ENCODE results near the gene ZBBX.
"Not testable (repeated sequence)": the region's sequence is repeated elsewhere in the genome, so short reads cannot be mapped to it uniquely, and the experiment has no call there.

Gene ZBBX

GRCh38 chr3:167380004-167380689 lies at the start of gene ZBBX:
Gene ZBBX, minus strand, starts transcription at chr3:167380297. Its CDS starts 7,396 bp downstream, at chr3:167372901.
- TF ChIP-seq CTCF (IDR thresholded peaks at IDR 0.05; ENCODE audit: low read depth, low read length, missing control alignments), result peak; percentile 88
- H3K4me3 ChIP-seq (replicated peaks; ENCODE audit: low read depth, low read length), result peak within 1 kb of the TSS; percentile 33
- peak; percentile 46 for DNase-seq (ENCODE audit: extremely low read depth, low read depth)

GRCh38 chr3:167426962-167427361 lies 46.9 kb upstream of the ZBBX start:
- not testable (repeated sequence) for H3K4me3 ChIP-seq (replicated peaks; ENCODE audit: low read depth, low read length); DNase-seq (ENCODE audit: extremely low read depth, low read depth)

GRCh38 chr3:167422396-167422795 lies 42.3 kb upstream of the ZBBX start:
- H3K4me3 ChIP-seq (replicated peaks; ENCODE audit: low read depth, low read length); DNase-seq (ENCODE audit: extremely low read depth, low read depth): not testable (repeated sequence)

GRCh38 chr3:167409611-167410010 lies 29.5 kb upstream of the ZBBX start:
- no peak overlapping the region for H3K4me3 ChIP-seq (replicated peaks; ENCODE audit: low read depth, low read length)
- TF ChIP-seq CTCF (IDR thresholded peaks at IDR 0.05; ENCODE audit: low read depth, low read length, missing control alignments), result no peak
- DNase-seq (ENCODE audit: extremely low read depth, low read depth), result no peak

- no peak overlapping the region for H3K4me3 ChIP-seq (replicated peaks; ENCODE audit: low read depth, low read length)
- TF ChIP-seq CTCF (IDR thresholded peaks at IDR 0.05; ENCODE audit: low read depth, low read length, missing control alignments), result no peak
- DNase-seq (ENCODE audit: extremely low read depth, low read depth), result no peak
These were observed 26.9 kb upstream of the ZBBX start for GRCh38 chr3:167406876-167407492.

- no peak for TF ChIP-seq CTCF (IDR thresholded peaks at IDR 0.05; ENCODE audit: low read depth, low read length, missing control alignments)
- no peak for DNase-seq (ENCODE audit: extremely low read depth, low read depth)
- H3K4me3 ChIP-seq (replicated peaks; ENCODE audit: low read depth, low read length), result no peak overlapping the region
These were observed 17.7 kb upstream of the ZBBX start for GRCh38 chr3:167397826-167398225.

- no peak for TF ChIP-seq CTCF (IDR thresholded peaks at IDR 0.05; ENCODE audit: low read depth, low read length, missing control alignments)
- H3K4me3 ChIP-seq (replicated peaks; ENCODE audit: low read depth, low read length), result no peak overlapping the region
- no peak for DNase-seq (ENCODE audit: extremely low read depth, low read depth)
These were observed 16.0 kb upstream of the ZBBX start for GRCh38 chr3:167396075-167396474.

GRCh38 chr3:167394003-167394402 lies 13.9 kb upstream of the ZBBX start:
- no peak overlapping the region for H3K4me3 ChIP-seq (replicated peaks; ENCODE audit: low read depth, low read length)
- no peak for DNase-seq (ENCODE audit: extremely low read depth, low read depth)
- no peak for TF ChIP-seq CTCF (IDR thresholded peaks at IDR 0.05; ENCODE audit: low read depth, low read length, missing control alignments)
